GM19463 (cell line): ENCODE data around the gene FXYD5.

Source experiments
- ATAC-seq: cut with Tn5 transposase; IDR thresholded peaks from one replicate; pipeline ENCODE4 v1.9.1; 2021; ENCODE audit warnings: mild to moderate bottlenecking, moderate library complexity; ENCODE audit not compliant: unreplicated experiment

Gene FXYD5

DNA sequence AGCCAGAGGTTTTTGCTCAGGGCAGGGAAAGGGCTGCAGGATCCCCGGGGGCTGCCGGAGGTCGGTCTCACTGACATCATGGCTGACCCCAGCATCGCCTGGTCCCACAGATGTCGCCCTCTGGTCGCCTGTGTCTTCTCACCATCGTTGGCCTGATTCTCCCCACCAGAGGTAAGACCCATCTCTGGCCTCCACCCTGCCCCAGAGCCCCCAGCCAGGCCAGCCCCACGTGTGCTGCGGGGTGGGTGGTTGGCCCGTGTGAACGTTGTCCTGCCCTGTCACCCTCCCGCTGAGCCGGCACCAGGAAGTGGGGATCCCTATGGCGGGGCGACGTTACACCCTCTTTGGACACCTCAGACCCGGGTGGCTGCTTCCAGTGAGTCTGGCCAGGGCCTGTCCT is 906 bp downstream of the FXYD5 start:
- no peak for ATAC-seq

DNA sequence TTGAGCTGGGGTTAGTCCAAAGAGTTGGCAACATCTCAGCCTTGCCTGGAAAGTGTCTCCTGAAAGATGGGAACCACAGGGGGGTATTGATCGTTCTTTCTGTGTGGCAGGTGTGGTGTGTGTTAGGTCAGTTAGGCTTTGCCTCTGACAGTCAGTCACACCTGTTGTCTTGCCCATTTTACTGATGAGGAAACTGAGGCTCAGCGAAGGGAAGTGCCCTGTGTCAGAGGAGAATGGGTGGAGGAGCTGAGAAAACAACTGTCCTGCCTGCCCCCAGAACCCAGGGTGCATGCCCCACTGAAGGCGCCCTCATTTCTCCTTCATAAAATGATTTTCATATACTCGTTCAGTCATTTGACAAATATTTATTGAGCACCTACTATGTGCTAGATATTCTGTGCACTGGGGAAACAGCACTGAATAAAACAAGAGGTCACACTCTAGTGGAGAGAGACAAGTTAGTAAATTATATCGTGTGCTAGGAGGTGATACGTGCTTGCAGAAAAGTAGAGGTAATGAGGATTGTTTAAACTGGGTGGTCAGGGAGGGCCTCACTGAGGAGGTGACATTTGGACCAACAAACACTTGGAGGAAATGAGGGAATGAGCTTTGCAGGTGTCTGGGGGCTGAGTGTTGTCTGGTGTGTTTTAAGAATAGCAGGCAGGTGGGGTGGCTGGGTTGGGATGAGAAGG is 1.6 kb downstream of the FXYD5 start:
- ATAC-seq, result no peak

DNA sequence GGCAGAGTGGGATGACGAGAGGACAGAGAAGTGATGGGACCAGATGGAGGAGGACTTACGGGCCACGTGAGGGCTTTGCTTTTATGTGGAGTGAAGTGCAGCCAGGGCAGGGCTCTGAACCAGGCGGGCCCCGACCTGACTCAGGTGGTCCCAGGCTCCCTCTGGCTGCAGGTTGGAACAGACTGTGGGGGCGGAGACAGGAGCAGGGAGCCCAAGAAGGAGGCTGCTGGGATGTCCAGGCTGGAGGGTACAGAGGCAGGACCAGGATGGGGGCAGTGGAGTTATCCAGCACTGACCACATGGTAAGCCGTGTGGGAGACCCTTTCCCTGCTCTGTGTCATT is 2.1 kb downstream of the FXYD5 start:
- no peak for ATAC-seq

DNA sequence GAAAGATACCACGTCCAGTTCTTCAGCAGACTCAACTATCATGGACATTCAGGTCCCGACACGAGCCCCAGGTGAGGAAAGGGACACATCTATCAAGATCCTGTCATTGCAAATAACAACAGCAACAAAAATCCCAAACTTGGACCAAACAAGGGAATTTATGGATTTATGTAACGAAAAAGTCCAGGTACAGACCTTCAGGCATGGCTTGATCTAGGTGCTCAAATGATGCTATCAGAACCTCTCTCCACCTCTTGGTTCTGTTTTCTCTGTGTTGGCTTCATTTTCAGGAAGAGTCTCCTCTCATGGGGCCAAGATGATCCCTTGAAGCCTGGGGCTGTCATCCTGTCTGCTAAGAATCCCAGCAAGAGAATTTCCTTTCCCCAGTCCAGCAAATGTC is 2.9 kb downstream of the FXYD5 start:
- no peak for ATAC-seq

GRCh38 chr19:35159606-35160005 is 5.1 kb downstream of the FXYD5 start:
- no peak for ATAC-seq

DNA sequence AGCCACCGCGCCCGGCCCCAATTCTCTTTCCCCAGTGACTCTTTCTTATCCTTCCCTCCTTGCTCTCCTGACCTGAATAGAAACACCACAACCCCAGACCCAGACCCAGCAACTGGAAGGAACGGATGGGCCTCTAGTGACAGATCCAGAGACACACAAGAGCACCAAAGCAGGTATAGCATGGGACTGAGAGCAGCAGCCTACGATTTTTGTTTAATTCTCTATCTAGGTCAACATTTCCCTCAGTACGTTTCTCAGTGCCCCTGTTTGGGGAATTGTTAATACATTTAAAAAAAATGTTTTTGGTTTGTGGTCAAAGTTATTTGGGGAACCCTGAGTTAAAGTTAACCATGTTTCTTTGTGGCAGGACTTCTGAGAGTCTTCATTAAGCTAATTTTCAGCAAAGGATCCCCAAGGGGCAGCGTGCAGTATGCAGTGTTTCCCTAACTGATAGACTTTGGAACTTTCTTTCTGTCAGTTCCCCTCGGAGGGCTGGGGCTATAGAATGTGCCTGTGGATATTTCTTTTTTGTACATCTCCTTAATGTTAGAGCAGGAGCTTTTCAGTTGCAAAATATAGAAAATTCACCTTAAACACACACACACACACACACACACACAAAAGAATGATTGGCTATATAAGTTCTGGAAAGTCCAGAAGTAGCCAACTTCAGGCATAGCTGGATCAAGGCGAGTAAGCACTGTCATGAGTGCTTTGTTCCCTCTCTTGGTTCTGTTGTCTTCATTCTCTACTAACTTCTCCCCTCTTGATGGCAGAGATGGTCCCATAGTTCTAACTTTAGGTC is 6.3 kb downstream of the FXYD5 start:
- ATAC-seq, result no peak

DNA sequence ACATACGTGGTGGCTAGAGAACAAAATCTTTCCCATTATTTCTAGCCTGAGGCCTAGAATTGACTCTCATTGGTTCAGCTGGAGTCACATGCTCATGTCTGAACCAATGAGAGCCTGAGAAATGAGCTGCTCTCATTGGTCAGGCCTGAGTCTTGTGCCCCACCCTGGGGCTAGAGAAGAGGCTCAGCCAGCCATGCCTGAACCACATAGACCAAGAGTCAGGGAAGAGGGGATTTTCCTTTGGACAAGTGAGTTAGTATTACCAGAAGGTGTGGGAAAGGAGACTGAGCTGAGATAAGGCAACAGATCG is 6.9 kb downstream of the FXYD5 start:
- no peak for ATAC-seq

DNA sequence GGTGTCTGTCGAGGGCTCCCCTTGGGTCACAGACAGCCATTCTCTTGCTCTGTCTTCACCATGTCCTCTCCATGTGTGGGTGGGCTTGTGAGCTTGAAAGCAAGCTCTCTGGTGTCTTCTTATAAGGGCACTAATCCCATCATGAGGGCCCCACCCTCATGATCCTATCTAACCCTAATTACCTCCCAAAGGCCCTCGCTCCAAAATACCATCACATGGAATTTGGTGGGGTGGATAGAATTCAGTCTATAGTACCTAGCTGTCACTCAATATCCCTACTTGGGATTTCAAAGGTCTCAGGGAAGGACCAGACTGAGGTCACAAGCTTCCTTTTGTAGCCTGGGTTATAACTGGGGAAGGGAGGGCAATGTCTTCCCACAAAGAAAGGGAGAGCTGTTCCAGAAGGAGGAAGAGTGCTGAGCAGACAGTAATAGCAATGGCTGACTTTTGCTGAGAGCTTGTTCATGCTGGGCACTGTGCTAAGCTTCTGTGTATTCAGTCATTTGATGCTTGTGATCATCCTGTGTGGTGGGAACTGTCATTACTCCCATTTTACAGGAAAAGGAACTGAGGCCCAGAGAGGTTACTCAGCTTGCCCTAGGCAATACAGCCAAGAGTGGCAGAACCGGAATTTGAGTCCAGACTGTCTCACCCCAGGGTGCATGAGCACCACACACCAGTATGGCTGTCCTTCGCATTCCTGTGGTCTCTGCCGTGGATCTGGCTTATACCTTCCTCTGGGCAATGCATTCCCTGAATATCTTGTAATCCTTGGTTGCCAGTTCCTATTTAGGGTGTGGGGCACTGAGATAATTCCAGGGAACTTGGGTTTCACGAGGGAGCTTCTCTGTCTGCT is 8.2 kb downstream of the FXYD5 start:
- no peak for ATAC-seq

- no peak for ATAC-seq
These were observed 9.9 kb downstream of the FXYD5 start for GRCh38 chr19:35164418-35164817.

GRCh38 chr19:35165200-35166058 is 10.9 kb downstream of the FXYD5 start:
- no peak for ATAC-seq

- ATAC-seq, result no peak
These were observed 11.8 kb downstream of the FXYD5 start for GRCh38 chr19:35166100-35167063.

GRCh38 chr19:35167251-35168119 is 12.9 kb downstream of the FXYD5 start:
- ATAC-seq, result no peak

- ATAC-seq, result no peak
These were observed 13.7 kb downstream of the FXYD5 start for GRCh38 chr19:35168196-35168595.

GRCh38 chr19:35169221-35169995 is 14.9 kb downstream of the FXYD5 start:
- ATAC-seq, result no peak

DNA sequence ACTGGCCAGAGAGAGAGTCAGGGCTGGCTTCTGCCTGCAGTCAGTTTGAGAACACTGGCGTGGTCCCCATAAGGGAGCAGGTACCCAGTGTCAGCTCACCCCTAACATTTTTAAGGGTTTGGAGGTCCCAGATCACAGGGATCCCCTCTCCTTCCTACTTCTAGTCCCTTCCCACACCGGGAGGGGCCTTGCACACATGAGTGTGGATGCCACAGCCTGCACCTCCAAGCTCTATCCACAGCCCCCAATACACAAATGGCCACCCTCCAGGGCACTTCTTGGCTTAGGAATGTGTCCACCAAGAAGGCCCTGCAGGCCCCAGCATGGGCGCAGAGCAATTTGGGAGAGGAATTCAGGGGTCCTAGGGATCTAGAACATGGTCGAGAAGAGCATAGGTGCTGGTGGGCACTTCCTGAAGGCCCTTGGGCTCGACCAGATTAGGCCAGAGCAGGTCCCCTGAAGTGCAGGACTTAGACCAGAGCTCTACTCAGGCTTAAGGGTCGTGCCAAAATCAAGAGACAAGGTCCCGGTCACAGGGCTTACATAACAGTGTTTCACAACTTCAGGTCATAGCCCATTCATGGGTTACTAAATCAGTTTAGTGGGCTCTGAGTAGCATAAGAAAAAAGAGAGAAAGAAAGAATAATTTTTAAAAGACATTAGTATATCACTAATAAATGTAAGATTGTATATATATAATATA is 16.0 kb downstream of the FXYD5 start:
- ATAC-seq, result no peak

GRCh38 chr19:35171730-35172129 is 17.2 kb downstream of the FXYD5 start:
- ATAC-seq, result no peak

- no peak for ATAC-seq
These were observed 19.7 kb downstream of the FXYD5 start for GRCh38 chr19:35174226-35174625.
